Mesendoderm (in vitro differentiated cells): Measurements from ENCODE around the gene KRTAP10-4.
A peak's percentile ranks its signal among the peaks of the same experiment; 100 is the strongest.
"Not testable (repeated sequence)": the region's sequence is repeated elsewhere in the genome, so short reads cannot be mapped to it uniquely, and the experiment has no call there.

Source experiments
- DNase-seq: peaks from one replicate; pipeline ENCODE4 v3.0.0; 2013
- H2AK5ac ChIP-seq: 2 replicates; pipeline ENCODE4 v1.6.1; 2013; ENCODE audit warnings: low read length, inconsistent platforms
- H2BK120ac ChIP-seq: 2 replicates; pipeline ENCODE4 v1.6.1; 2013; ENCODE audit warnings: low read depth, mild to moderate bottlenecking, low read length, moderate library complexity, mixed read lengths
- H2BK15ac ChIP-seq: replicated peaks from 2 replicates; pipeline ENCODE4 v1.6.1; 2013; ENCODE audit warnings: low read depth, mild to moderate bottlenecking, moderate library complexity
- H2BK5ac ChIP-seq: 2 replicates; pipeline ENCODE4 v1.6.1; 2013; ENCODE audit warnings: low read length, inconsistent platforms
- H3K18ac ChIP-seq: 2 replicates; pipeline ENCODE4 v1.6.1; 2013; ENCODE audit warnings: mild to moderate bottlenecking, low read length, mixed read lengths
- H3K23ac ChIP-seq: one replicate; pipeline ENCODE4 v1.6.1; 2013; ENCODE audit warnings: low read length
- H3K27ac ChIP-seq: 2 replicates; pipeline ENCODE4 v1.5.1; 2013; ENCODE audit warnings: low read depth, mild to moderate bottlenecking, inconsistent platforms, low read length, moderate library complexity
- H3K27me3 ChIP-seq: 2 replicates; pipeline ENCODE4 v1.6.1; 2013; ENCODE audit warnings: low read length, control low read depth, mild to moderate bottlenecking, inconsistent platforms; ENCODE audit not compliant: insufficient read depth, poor library complexity
- H3K36me3 ChIP-seq: 2 replicates; pipeline ENCODE4 v1.6.1; 2013; ENCODE audit warnings: low read length, inconsistent platforms; ENCODE audit not compliant: control insufficient read depth, insufficient read depth
- H3K4ac ChIP-seq: one replicate; pipeline ENCODE4 v1.6.1; 2013; ENCODE audit warnings: low read depth, mild to moderate bottlenecking, low read length, moderate library complexity
- H3K4me1 ChIP-seq: 2 replicates; pipeline ENCODE4 v1.6.1; 2013; ENCODE audit warnings: low read depth, low read length, inconsistent platforms; ENCODE audit not compliant: control insufficient read depth
- H3K4me2 ChIP-seq: 2 replicates; pipeline ENCODE4 v1.6.1; 2013; ENCODE audit warnings: low read length
- H3K4me3 ChIP-seq: 2 replicates; pipeline ENCODE4 v1.5.1; 2013; ENCODE audit warnings: mild to moderate bottlenecking, low read length
- H3K56ac ChIP-seq: one replicate; pipeline ENCODE4 v1.6.1; 2013; ENCODE audit warnings: low read length
- H3K79me1 ChIP-seq: 2 replicates; pipeline ENCODE4 v1.6.1; 2013; ENCODE audit warnings: low read length, inconsistent platforms
- H3K79me2 ChIP-seq: 2 replicates; pipeline ENCODE4 v1.6.1; 2013; ENCODE audit warnings: mild to moderate bottlenecking, low read length; ENCODE audit not compliant: control insufficient read depth, insufficient read depth
- H3K9ac ChIP-seq: 2 replicates; pipeline ENCODE4 v1.6.1; 2013; ENCODE audit warnings: low read length, inconsistent platforms
- H4K5ac ChIP-seq: one replicate; pipeline ENCODE4 v1.6.1; 2013; ENCODE audit warnings: low read length
- H4K8ac ChIP-seq: one replicate; pipeline ENCODE4 v1.6.1; 2013; ENCODE audit warnings: low read depth, mild to moderate bottlenecking, control low read depth, low read length, moderate library complexity
- WGBS: extraction: QIAGEN DNeasy Blood & Tissue Kit; methylation state at CpG from one replicate; pipeline ENCODE4 v1.1.7; 2013; ENCODE audit warnings: low lambda C conversion rate, missing lambda C conversion rate; ENCODE audit not compliant: insufficient coverage; ENCODE audit errors: extremely low coverage; 5-methylcytosine and 5-hydroxymethylcytosine counted together

Gene KRTAP10-4

GRCh38 chr21:44548381-44548780 lies 25.1 kb upstream of the KRTAP10-4 start:
- no peak overlapping the region for H4K5ac ChIP-seq
- no peaks in the 10 kb centered on the region for H3K79me1 ChIP-seq
- H2BK120ac ChIP-seq: peak overlapping the region; percentile 52
- no peak overlapping the region for H3K23ac ChIP-seq
- no peaks in the 10 kb centered on the region for H3K36me3 ChIP-seq
- H2BK15ac ChIP-seq: no peak overlapping the region
- no peak overlapping the region for H4K8ac ChIP-seq
- H3K4me3 ChIP-seq: no peak overlapping the region
- no peaks in the 10 kb centered on the region for H3K79me2 ChIP-seq
- H3K4me2 ChIP-seq: no peak overlapping the region
- peak overlapping the region; percentile 58 for H3K4ac ChIP-seq
- peak overlapping the region; percentile 51 for H3K18ac ChIP-seq
- DNase-seq: no peak
- H3K27ac ChIP-seq: peak overlapping the region; percentile 53
- WGBS: no CpG with 5 or more reads among the region's 13 CpGs
- peak overlapping the region; percentile 58 for H3K56ac ChIP-seq
- no peaks in the 10 kb centered on the region for H3K27me3 ChIP-seq
- peak overlapping the region; percentile 27 for H3K9ac ChIP-seq
- H2AK5ac ChIP-seq: peak overlapping the region; percentile 51
- peaks cover 9% of the 10 kb centered on the region for H3K4me1 ChIP-seq
- H2BK5ac ChIP-seq: peak overlapping the region; percentile 30

GRCh38 chr21:44548922-44549321 lies 24.6 kb upstream of the KRTAP10-4 start:
- DNase-seq: peak; percentile 56
- Histone ChIP-seq H4K5ac (no peak overlapping the region), H3K27me3 (no peaks in the 10 kb centered on the region), H3K79me1 (no peaks in the 10 kb centered on the region), H3K56ac (peak overlapping the region; percentile 58), H3K27ac (peak overlapping the region; percentile 53), H3K9ac (peak overlapping the region; percentile 27), H3K4ac (peak overlapping the region; percentile 58), H3K4me2 (no peak overlapping the region), H4K8ac (no peak overlapping the region), H2AK5ac (peak overlapping the region; percentile 51), H2BK120ac (peak overlapping the region; percentile 52), H3K23ac (no peak overlapping the region), H3K4me3 (no peak overlapping the region), H3K79me2 (no peaks in the 10 kb centered on the region), H3K18ac (peak overlapping the region; percentile 51), H2BK5ac (peak overlapping the region; percentile 30), H3K4me1 (peaks cover 9% of the 10 kb centered on the region), H2BK15ac (no peak overlapping the region), H3K36me3 (no peaks in the 10 kb centered on the region)
- no CpG with 5 or more reads among the region's 14 CpGs for WGBS

- Histone ChIP-seq H3K23ac (no peak overlapping the region), H2AK5ac (peak overlapping the region; percentile 88), H3K56ac (peak overlapping the region; percentile 58), H3K4me2 (no peak overlapping the region), H4K5ac (no peak overlapping the region), H3K27ac (no peak overlapping the region), H2BK15ac (no peak overlapping the region), H3K18ac (peak overlapping the region; percentile 9), H2BK120ac (no peak overlapping the region), H3K36me3 (no peaks in the 10 kb centered on the region), H3K4me3 (no peak overlapping the region), H3K79me2 (no peaks in the 10 kb centered on the region), H3K9ac (no peak overlapping the region), H4K8ac (no peak overlapping the region), H3K79me1 (no peaks in the 10 kb centered on the region), H3K27me3 (no peaks in the 10 kb centered on the region), H2BK5ac (peak overlapping the region; percentile 59), H3K4ac (no peak overlapping the region), H3K4me1 (peaks cover 9% of the 10 kb centered on the region)
- no CpG with 5 or more reads among the region's 25 CpGs for WGBS
- no peak for DNase-seq
These were observed 23.9 kb upstream of the KRTAP10-4 start for GRCh38 chr21:44549525-44550211.

DNA sequence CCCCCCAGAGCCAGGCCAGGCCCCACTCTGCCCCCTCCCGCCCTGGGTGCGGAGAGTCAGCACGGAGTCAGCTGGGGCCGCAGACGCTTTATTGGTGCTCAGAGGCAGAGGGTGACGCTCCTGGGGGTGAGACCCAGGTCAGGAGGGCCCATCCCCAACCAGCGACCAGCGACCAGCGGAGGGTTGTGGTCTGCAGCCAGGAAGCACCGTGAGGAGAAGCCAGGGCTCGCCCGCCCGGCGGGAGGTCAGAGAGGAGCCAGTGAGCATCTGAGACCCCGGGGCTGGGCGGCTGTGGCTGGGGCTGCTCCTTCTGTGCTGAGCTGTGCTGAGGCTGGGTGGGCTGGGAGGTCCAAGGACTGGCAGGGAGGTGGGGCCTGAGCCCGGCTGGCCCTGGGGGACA lies 23.2 kb upstream of the KRTAP10-4 start:
- not testable (repeated sequence) for H3K4me1 ChIP-seq, H3K79me1 ChIP-seq, H2BK15ac ChIP-seq, H3K9ac ChIP-seq, H2AK5ac ChIP-seq, H3K27ac ChIP-seq, H3K4ac ChIP-seq, H3K4me2 ChIP-seq, H3K36me3 ChIP-seq, H3K18ac ChIP-seq, H4K5ac ChIP-seq, H3K79me2 ChIP-seq, H4K8ac ChIP-seq, H2BK5ac ChIP-seq, H3K23ac ChIP-seq, DNase-seq, H3K4me3 ChIP-seq, H2BK120ac ChIP-seq, H3K27me3 ChIP-seq
- peak overlapping the region; percentile 34 for H3K56ac ChIP-seq
- WGBS: no CpG with 5 or more reads among the region's 17 CpGs

- no peaks in the 10 kb centered on the region for H3K79me1 ChIP-seq
- no peaks in the 10 kb centered on the region for H3K79me2 ChIP-seq
- H3K23ac ChIP-seq: no peak overlapping the region
- WGBS: no CpG with 5 or more reads among the region's 10 CpGs
- DNase-seq: no peak
- no peak overlapping the region for H2BK120ac ChIP-seq
- H2BK5ac ChIP-seq: no peak overlapping the region
- no peak overlapping the region for H3K27ac ChIP-seq
- no peak overlapping the region for H3K4ac ChIP-seq
- no peak overlapping the region for H3K4me2 ChIP-seq
- no peak overlapping the region for H4K5ac ChIP-seq
- no peak overlapping the region for H4K8ac ChIP-seq
- no peaks in the 10 kb centered on the region for H3K27me3 ChIP-seq
- no peak overlapping the region for H3K4me3 ChIP-seq
- H3K4me1 ChIP-seq: peaks cover 9% of the 10 kb centered on the region
- H3K9ac ChIP-seq: no peak overlapping the region
- no peak overlapping the region for H3K18ac ChIP-seq
- no peak overlapping the region for H2AK5ac ChIP-seq
- no peak overlapping the region for H3K56ac ChIP-seq
- no peaks in the 10 kb centered on the region for H3K36me3 ChIP-seq
- no peak overlapping the region for H2BK15ac ChIP-seq
These were observed 22.7 kb upstream of the KRTAP10-4 start for GRCh38 chr21:44550807-44551206.
